Measurements from ENCODE around the gene C1orf105. TPM values are rescaled to one million over a fixed set of nuclear protein-coding genes. Genes with fewer than 3 reads are reported as not detected.
"Not testable (repeated sequence)": the region's sequence is repeated elsewhere in the genome, so short reads cannot be mapped to it uniquely, and the experiment has no call there.

The C1orf105 gene, protein sequence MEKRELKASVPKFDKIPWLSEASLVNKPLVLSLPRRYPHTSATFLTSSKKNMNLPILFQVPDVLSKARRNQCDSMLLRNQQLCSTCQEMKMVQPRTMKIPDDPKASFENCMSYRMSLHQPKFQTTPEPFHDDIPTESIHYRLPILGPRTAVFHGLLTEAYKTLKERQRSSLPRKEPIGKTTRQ
- not detected in 2 replicates for total RNA-seq (2021)
- Bru-seq, nascent RNA = percentile 13 among the genes with signal in this experiment
- BruChase-seq, experiment 1, labeled RNA remaining after a 2-hour chase = percentile 7 among the genes with signal in this experiment
- BruChase-seq, experiment 2, labeled RNA remaining after a 6-hour chase = percentile 9 among the genes with signal in this experiment
- long read RNA-seq = 0 reads

DNA sequence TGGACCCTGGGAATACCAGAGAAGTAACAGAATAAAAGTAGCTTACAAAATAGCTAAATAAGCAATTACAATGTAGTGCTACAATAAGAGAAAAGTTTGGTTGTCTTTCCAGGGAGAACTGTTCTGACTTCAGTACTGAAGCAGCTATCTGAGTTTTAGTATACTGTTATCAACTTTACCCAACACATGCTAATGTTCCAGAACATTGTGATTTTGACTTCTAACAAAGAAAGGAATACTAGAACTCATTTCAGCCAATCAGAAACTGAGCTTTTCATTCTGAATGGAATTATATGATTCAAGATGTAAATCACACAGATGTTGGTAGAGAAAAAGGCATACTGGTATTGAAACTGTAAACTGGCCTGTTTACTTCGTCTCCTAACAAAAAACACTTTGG, at the start of gene C1orf105:
C1orf105 (plus strand) TSS at position 301 of the 400 bp plus-strand sequence. CDS start 201 bp downstream, outside the sequence.
- Histone ChIP-seq H3K9me3 (ENCODE audit: low read depth, low read length, poor library complexity, severe bottlenecking) (no peaks in the 10 kb centered on the region), H3K27ac (ENCODE audit: low read depth, low read length, poor library complexity, severe bottlenecking) (no peak within 1 kb of the TSS), H3K4me1 (ENCODE audit: insufficient read depth, low read length, poor library complexity, severe bottlenecking) (no peaks in the 10 kb centered on the region), H3K4me3 (ENCODE audit: low read depth, low read length, poor library complexity, severe bottlenecking) (no peak within 1 kb of the TSS), H3K36me3 (ENCODE audit: insufficient read depth, low read length, poor library complexity, severe bottlenecking) (no peaks in the 10 kb centered on the region), H3K27me3 (replicated peaks; ENCODE audit: insufficient read depth, low read depth, low read length, poor library complexity) (no peaks in the 10 kb centered on the region)
- CTCF ChIA-PET = interaction anchor here (0.7 to 1.2 kb wide), 2 partner anchors 418 to 472 kb away, joined by 3 read pairs; no protein-coding TSS in a partner anchor
- POLR2A ChIA-PET (ENCODE audit: low non-redundant PET) = no interaction called here
- BruUV-seq (replicated peaks) = no TSS peak
- no peak for DNase-seq (ENCODE audit: low spot score)
- intact Hi-C loops (cut with micrococcal nuclease; ENCODE audit: unreplicated experiment) = no loop called here
- TF ChIP-seq EZH2 (IDR thresholded peaks at IDR 0.05; ENCODE audit: borderline replicate concordance, low read depth, low read length, poor library complexity, severe bottlenecking) = no peak
- TF ChIP-seq, protein P1, sequence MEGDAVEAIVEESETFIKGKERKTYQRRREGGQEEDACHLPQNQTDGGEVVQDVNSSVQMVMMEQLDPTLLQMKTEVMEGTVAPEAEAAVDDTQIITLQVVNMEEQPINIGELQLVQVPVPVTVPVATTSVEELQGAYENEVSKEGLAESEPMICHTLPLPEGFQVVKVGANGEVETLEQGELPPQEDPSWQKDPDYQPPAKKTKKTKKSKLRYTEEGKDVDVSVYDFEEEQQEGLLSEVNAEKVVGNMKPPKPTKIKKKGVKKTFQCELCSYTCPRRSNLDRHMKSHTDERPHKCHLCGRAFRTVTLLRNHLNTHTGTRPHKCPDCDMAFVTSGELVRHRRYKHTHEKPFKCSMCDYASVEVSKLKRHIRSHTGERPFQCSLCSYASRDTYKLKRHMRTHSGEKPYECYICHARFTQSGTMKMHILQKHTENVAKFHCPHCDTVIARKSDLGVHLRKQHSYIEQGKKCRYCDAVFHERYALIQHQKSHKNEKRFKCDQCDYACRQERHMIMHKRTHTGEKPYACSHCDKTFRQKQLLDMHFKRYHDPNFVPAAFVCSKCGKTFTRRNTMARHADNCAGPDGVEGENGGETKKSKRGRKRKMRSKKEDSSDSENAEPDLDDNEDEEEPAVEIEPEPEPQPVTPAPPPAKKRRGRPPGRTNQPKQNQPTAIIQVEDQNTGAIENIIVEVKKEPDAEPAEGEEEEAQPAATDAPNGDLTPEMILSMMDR (conservative IDR thresholded peaks at IDR 0.05; ENCODE audit: low read depth, low read length) = no peak

DNA sequence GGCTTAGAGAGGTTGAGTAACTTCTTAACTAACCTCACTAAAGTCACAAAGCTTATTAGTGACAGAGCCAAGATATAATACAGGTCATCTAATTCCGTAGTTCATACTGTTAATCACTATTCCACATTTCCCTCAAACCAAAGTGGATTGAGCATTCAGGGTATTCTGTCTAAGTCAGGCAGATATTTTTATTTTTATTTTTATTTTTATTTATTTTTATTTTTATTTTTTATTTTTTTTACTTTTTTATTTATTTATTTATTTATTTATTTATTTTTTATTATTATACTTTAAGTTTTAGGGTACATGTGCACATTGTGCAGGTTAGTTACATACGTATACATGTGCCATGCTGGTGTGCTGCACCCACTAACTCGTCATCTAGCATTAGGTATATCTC, 48.8 kb upstream of the C1orf105 start:
- H3K4me1 ChIP-seq (ENCODE audit: insufficient read depth, low read length, poor library complexity, severe bottlenecking); CTCF ChIA-PET; H3K36me3 ChIP-seq (ENCODE audit: insufficient read depth, low read length, poor library complexity, severe bottlenecking); H3K4me3 ChIP-seq (ENCODE audit: low read depth, low read length, poor library complexity, severe bottlenecking); POLR2A ChIA-PET (ENCODE audit: low non-redundant PET); H3K27ac ChIP-seq (ENCODE audit: low read depth, low read length, poor library complexity, severe bottlenecking); DNase-seq (ENCODE audit: low spot score); BruUV-seq (replicated peaks); H3K27me3 ChIP-seq (replicated peaks; ENCODE audit: insufficient read depth, low read depth, low read length, poor library complexity); intact Hi-C loops (cut with micrococcal nuclease; ENCODE audit: unreplicated experiment): not testable (repeated sequence)
- peaks cover 14% of the 10 kb centered on the region for H3K9me3 ChIP-seq (ENCODE audit: low read depth, low read length, poor library complexity, severe bottlenecking)

DNA sequence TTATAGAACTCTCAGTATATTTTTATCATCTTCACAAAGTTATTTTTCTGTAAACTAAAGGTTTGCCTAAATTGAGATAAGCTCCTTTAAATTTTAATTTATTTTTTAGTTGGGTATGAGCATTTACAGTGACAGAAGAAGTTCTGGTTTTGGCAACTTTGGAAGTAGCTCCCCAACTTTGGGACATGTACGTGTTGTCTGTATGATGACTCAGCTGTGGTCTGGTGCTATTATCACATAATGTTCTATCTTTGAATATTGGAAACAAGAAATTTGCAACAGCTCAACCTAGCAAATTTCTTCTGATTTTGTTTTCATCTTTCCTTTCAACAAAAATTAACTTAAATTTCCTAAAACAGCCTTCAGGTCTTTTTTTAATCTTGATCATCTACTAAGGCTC, 46.6 kb upstream of the C1orf105 start:
- H3K4me3 ChIP-seq (ENCODE audit: low read depth, low read length, poor library complexity, severe bottlenecking) = no peak overlapping the region
- TF ChIP-seq, protein P1 (conservative IDR thresholded peaks at IDR 0.05; ENCODE audit: low read depth, low read length) = no peak
- TF ChIP-seq EZH2 (IDR thresholded peaks at IDR 0.05; ENCODE audit: borderline replicate concordance, low read depth, low read length, poor library complexity, severe bottlenecking) = no peak
- H3K27me3 ChIP-seq (replicated peaks; ENCODE audit: insufficient read depth, low read depth, low read length, poor library complexity) = no peaks in the 10 kb centered on the region
- no peak for DNase-seq (ENCODE audit: low spot score)
- no peaks in the 10 kb centered on the region for H3K36me3 ChIP-seq (ENCODE audit: insufficient read depth, low read length, poor library complexity, severe bottlenecking)
- H3K4me1 ChIP-seq (ENCODE audit: insufficient read depth, low read length, poor library complexity, severe bottlenecking) = peaks cover 22% of the 10 kb centered on the region
- no peak overlapping the region for H3K27ac ChIP-seq (ENCODE audit: low read depth, low read length, poor library complexity, severe bottlenecking)
- H3K9me3 ChIP-seq (ENCODE audit: low read depth, low read length, poor library complexity, severe bottlenecking) = no peaks in the 10 kb centered on the region
- ChIA-PET CTCF (no interaction called here), POLR2A (ENCODE audit: low non-redundant PET) (no interaction called here)
- no TSS peak for BruUV-seq (replicated peaks)
- intact Hi-C loops (cut with micrococcal nuclease; ENCODE audit: unreplicated experiment) = no loop called here

DNA sequence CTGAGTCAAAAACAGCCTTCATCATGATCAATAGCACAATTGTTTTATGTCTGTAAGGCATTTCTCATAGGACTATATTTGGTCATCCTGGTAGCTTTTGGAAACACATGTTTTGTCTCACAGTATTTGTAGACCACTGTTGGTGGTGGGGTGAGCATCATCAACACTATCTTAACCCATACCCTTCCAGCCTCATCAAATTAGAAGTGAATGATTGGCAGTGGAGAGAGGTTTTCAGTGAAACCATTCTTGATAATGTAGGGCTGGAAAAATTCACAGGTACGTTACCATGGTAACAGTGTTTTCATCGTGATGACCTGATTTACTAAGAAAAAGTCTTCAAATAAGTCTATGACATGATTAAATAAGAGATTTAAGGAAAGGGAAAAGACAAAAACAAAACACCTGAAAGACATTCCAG, 45.3 kb upstream of the C1orf105 start:
- POLR2A ChIA-PET (ENCODE audit: low non-redundant PET) = no interaction called here
- peaks cover 35% of the 10 kb centered on the region for H3K4me1 ChIP-seq (ENCODE audit: insufficient read depth, low read length, poor library complexity, severe bottlenecking)
- H3K4me3 ChIP-seq (ENCODE audit: low read depth, low read length, poor library complexity, severe bottlenecking) = no peak overlapping the region
- H3K27ac ChIP-seq (ENCODE audit: low read depth, low read length, poor library complexity, severe bottlenecking) = no peak overlapping the region
- intact Hi-C loops (cut with micrococcal nuclease; ENCODE audit: unreplicated experiment) = no loop called here
- TF ChIP-seq, protein P1 (conservative IDR thresholded peaks at IDR 0.05; ENCODE audit: low read depth, low read length) = no peak
- TF ChIP-seq EZH2 (IDR thresholded peaks at IDR 0.05; ENCODE audit: borderline replicate concordance, low read depth, low read length, poor library complexity, severe bottlenecking) = no peak
- no TSS peak for BruUV-seq (replicated peaks)
- H3K36me3 ChIP-seq (ENCODE audit: insufficient read depth, low read length, poor library complexity, severe bottlenecking) = no peaks in the 10 kb centered on the region
- CTCF ChIA-PET = no interaction called here
- no peaks in the 10 kb centered on the region for H3K27me3 ChIP-seq (replicated peaks; ENCODE audit: insufficient read depth, low read depth, low read length, poor library complexity)
- no peaks in the 10 kb centered on the region for H3K9me3 ChIP-seq (ENCODE audit: low read depth, low read length, poor library complexity, severe bottlenecking)
- no peak for DNase-seq (ENCODE audit: low spot score)

All from A673 (cell line).